ENCODE results near the gene KRTAP21-3. TPM values are rescaled to one million over a fixed set of nuclear protein-coding genes. Genes with fewer than 3 reads are reported as not detected.
"Not testable (repeated sequence)": the region's sequence is repeated elsewhere in the genome, so short reads cannot be mapped to it uniquely, and the experiment has no call there.

Gene KRTAP21-3
- total RNA-seq = not detected in 2 replicates

GRCh38 chr21:30718239-30718909, at the start of gene KRTAP21-3:
Gene KRTAP21-3, minus strand, starts transcription at chr21:30718777. Its CDS starts 18 bp downstream, at chr21:30718759.
- Mint-ChIP-seq H3K27me3 (peaks cover 2% of the 10 kb centered on the region), H3K27ac (peak within 1 kb of the TSS; percentile 68), H3K4me1 (peaks cover 31% of the 10 kb centered on the region), H3K9me3 (peaks cover 14% of the 10 kb centered on the region), H3K4me3 (peak within 1 kb of the TSS; percentile 62), H3K36me3 (ENCODE audit: low read depth) (peaks cover 6% of the 10 kb centered on the region)
- intact Hi-C loops (cut with micrococcal nuclease) = loop anchor here (1.0 to 10.0 kb wide), 8 partner anchors 8 to 1884 kb away; partner anchors contain the start of gene SOD1
- peak; percentile 67 for DNase-seq

GRCh38 chr21:30760776-30761175, 42.2 kb upstream of the KRTAP21-3 start:
- no peak overlapping the region for H3K4me3 Mint-ChIP-seq
- H3K9me3 Mint-ChIP-seq = no peaks in the 10 kb centered on the region
- DNase-seq = no peak
- no peak overlapping the region for H3K27ac Mint-ChIP-seq
- intact Hi-C loops (cut with micrococcal nuclease) = no loop called here
- no peaks in the 10 kb centered on the region for H3K4me1 Mint-ChIP-seq
- H3K27me3 Mint-ChIP-seq = peaks cover 4% of the 10 kb centered on the region
- H3K36me3 Mint-ChIP-seq (ENCODE audit: low read depth) = no peaks in the 10 kb centered on the region

- Mint-ChIP-seq H3K4me3 (no peak overlapping the region), H3K4me1 (no peaks in the 10 kb centered on the region), H3K27ac (no peak overlapping the region), H3K9me3 (no peaks in the 10 kb centered on the region), H3K27me3 (peaks cover 4% of the 10 kb centered on the region), H3K36me3 (ENCODE audit: low read depth) (no peaks in the 10 kb centered on the region)
- intact Hi-C loops (cut with micrococcal nuclease) = no loop called here
- DNase-seq = no peak
These were observed 39.7 kb upstream of the KRTAP21-3 start for GRCh38 chr21:30758306-30758705.

- intact Hi-C loops (cut with micrococcal nuclease); H3K27me3 Mint-ChIP-seq; H3K36me3 Mint-ChIP-seq (ENCODE audit: low read depth); H3K27ac Mint-ChIP-seq; DNase-seq; H3K4me1 Mint-ChIP-seq; H3K4me3 Mint-ChIP-seq; H3K9me3 Mint-ChIP-seq: not testable (repeated sequence)
These were observed 36.8 kb upstream of the KRTAP21-3 start, which contains the start of gene KRTAP21-1 for GRCh38 chr21:30755328-30755727. Gene KRTAP21-1, minus strand, starts transcription at chr21:30755428. Its CDS starts 50 bp downstream, at chr21:30755378.

GRCh38 chr21:30747159-30747558, 28.6 kb upstream of the KRTAP21-3 start, which contains the start of gene KRTAP21-2:
Gene KRTAP21-2, minus strand, starts transcription at chr21:30747259. Its CDS starts 57 bp downstream, at chr21:30747202.
- no peak within 1 kb of the TSS for H3K4me3 Mint-ChIP-seq
- H3K9me3 Mint-ChIP-seq = no peaks in the 10 kb centered on the region
- no peak within 1 kb of the TSS for H3K27ac Mint-ChIP-seq
- intact Hi-C loops (cut with micrococcal nuclease) = no loop called here
- H3K27me3 Mint-ChIP-seq = peaks cover 9% of the 10 kb centered on the region
- H3K36me3 Mint-ChIP-seq (ENCODE audit: low read depth) = no peaks in the 10 kb centered on the region
- no peak for DNase-seq
- no peaks in the 10 kb centered on the region for H3K4me1 Mint-ChIP-seq

- intact Hi-C loops (cut with micrococcal nuclease) = no loop called here
- no peak overlapping the region for H3K4me3 Mint-ChIP-seq
- no peaks in the 10 kb centered on the region for H3K9me3 Mint-ChIP-seq
- no peaks in the 10 kb centered on the region for H3K36me3 Mint-ChIP-seq (ENCODE audit: low read depth)
- no peak overlapping the region for H3K27ac Mint-ChIP-seq
- no peaks in the 10 kb centered on the region for H3K4me1 Mint-ChIP-seq
- peaks cover 9% of the 10 kb centered on the region for H3K27me3 Mint-ChIP-seq
- no peak for DNase-seq
These were observed 21.9 kb upstream of the KRTAP21-3 start for GRCh38 chr21:30740462-30740861.

GRCh38 chr21:30733026-30733425, 14.4 kb upstream of the KRTAP21-3 start:
- Mint-ChIP-seq H3K4me1 (no peaks in the 10 kb centered on the region), H3K36me3 (ENCODE audit: low read depth) (no peaks in the 10 kb centered on the region), H3K27ac (no peak overlapping the region), H3K9me3 (peaks cover 7% of the 10 kb centered on the region), H3K27me3 (peaks cover 25% of the 10 kb centered on the region), H3K4me3 (no peak overlapping the region)
- intact Hi-C loops (cut with micrococcal nuclease) = loop anchor here (1.0 to 5.0 kb wide), 2 partner anchors 228 to 391 kb away; no protein-coding TSS in a partner anchor
- no peak for DNase-seq

GRCh38 chr21:30726726-30727125, 8.1 kb upstream of the KRTAP21-3 start:
- H3K4me1 Mint-ChIP-seq = peaks cover 3% of the 10 kb centered on the region
- peaks cover 3% of the 10 kb centered on the region for H3K36me3 Mint-ChIP-seq (ENCODE audit: low read depth)
- peaks cover 17% of the 10 kb centered on the region for H3K27me3 Mint-ChIP-seq
- DNase-seq = no peak
- no peak overlapping the region for H3K27ac Mint-ChIP-seq
- intact Hi-C loops (cut with micrococcal nuclease) = no loop called here
- no peak overlapping the region for H3K4me3 Mint-ChIP-seq
- peaks cover 43% of the 10 kb centered on the region for H3K9me3 Mint-ChIP-seq

GRCh38 chr21:30719401-30719800, 824 bp upstream of the KRTAP21-3 start:
- H3K4me3 Mint-ChIP-seq = peak overlapping the region; percentile 62
- no peak for DNase-seq
- H3K36me3 Mint-ChIP-seq (ENCODE audit: low read depth) = peaks cover 3% of the 10 kb centered on the region
- H3K4me1 Mint-ChIP-seq = peaks cover 29% of the 10 kb centered on the region
- H3K27ac Mint-ChIP-seq = peak overlapping the region; percentile 68
- peaks cover 18% of the 10 kb centered on the region for H3K9me3 Mint-ChIP-seq
- intact Hi-C loops (cut with micrococcal nuclease) = loop anchor here (2.0 to 10.0 kb wide), 5 partner anchors 365 to 1885 kb away; partner anchors contain the start of gene SOD1
- H3K27me3 Mint-ChIP-seq = peaks cover 2% of the 10 kb centered on the region

GRCh38 chr21:30717105-30717504, 1.5 kb downstream of the KRTAP21-3 start:
- intact Hi-C loops (cut with micrococcal nuclease) = loop anchor here (5.0 to 10.0 kb wide), 3 partner anchors 368 to 1882 kb away; no protein-coding TSS in a partner anchor
- DNase-seq = no peak
- Mint-ChIP-seq H3K27me3 (no peaks in the 10 kb centered on the region), H3K36me3 (ENCODE audit: low read depth) (peaks cover 3% of the 10 kb centered on the region), H3K27ac (peak overlapping the region; percentile 56), H3K4me3 (peak overlapping the region; percentile 21), H3K4me1 (peaks cover 31% of the 10 kb centered on the region), H3K9me3 (peaks cover 9% of the 10 kb centered on the region)

GRCh38 chr21:30714946-30715345, 3.6 kb downstream of the KRTAP21-3 start:
- peaks cover 10% of the 10 kb centered on the region for H3K36me3 Mint-ChIP-seq (ENCODE audit: low read depth)
- H3K4me3 Mint-ChIP-seq = no peak overlapping the region
- H3K27ac Mint-ChIP-seq = no peak overlapping the region
- H3K9me3 Mint-ChIP-seq = peaks cover 15% of the 10 kb centered on the region
- DNase-seq = no peak
- intact Hi-C loops (cut with micrococcal nuclease) = loop anchor here (5.0 to 10.0 kb wide), 3 partner anchors 370 to 1880 kb away; no protein-coding TSS in a partner anchor
- peaks cover 33% of the 10 kb centered on the region for H3K4me1 Mint-ChIP-seq
- H3K27me3 Mint-ChIP-seq = no peaks in the 10 kb centered on the region

GRCh38 chr21:30714456-30714855, 4.1 kb downstream of the KRTAP21-3 start:
- no peak overlapping the region for H3K4me3 Mint-ChIP-seq
- DNase-seq = no peak
- peaks cover 28% of the 10 kb centered on the region for H3K4me1 Mint-ChIP-seq
- intact Hi-C loops (cut with micrococcal nuclease) = loop anchor here (10.0 kb wide), 2 partner anchors 370 to 1880 kb away; no protein-coding TSS in a partner anchor
- peaks cover 15% of the 10 kb centered on the region for H3K9me3 Mint-ChIP-seq
- no peak overlapping the region for H3K27ac Mint-ChIP-seq
- H3K27me3 Mint-ChIP-seq = no peaks in the 10 kb centered on the region
- peaks cover 10% of the 10 kb centered on the region for H3K36me3 Mint-ChIP-seq (ENCODE audit: low read depth)

GRCh38 chr21:30713766-30714165, 4.8 kb downstream of the KRTAP21-3 start:
- H3K27ac Mint-ChIP-seq = no peak overlapping the region
- DNase-seq = no peak
- no peak overlapping the region for H3K4me3 Mint-ChIP-seq
- peaks cover 15% of the 10 kb centered on the region for H3K9me3 Mint-ChIP-seq
- peaks cover 22% of the 10 kb centered on the region for H3K4me1 Mint-ChIP-seq
- intact Hi-C loops (cut with micrococcal nuclease) = loop anchor here (10.0 kb wide), 2 partner anchors 371 to 1879 kb away; no protein-coding TSS in a partner anchor
- H3K36me3 Mint-ChIP-seq (ENCODE audit: low read depth) = peaks cover 10% of the 10 kb centered on the region
- H3K27me3 Mint-ChIP-seq = no peaks in the 10 kb centered on the region

GRCh38 chr21:30710499-30710898, 8.1 kb downstream of the KRTAP21-3 start:
- no peak for DNase-seq
- H3K27ac Mint-ChIP-seq = peak overlapping the region; percentile 97
- H3K36me3 Mint-ChIP-seq (ENCODE audit: low read depth) = peaks cover 11% of the 10 kb centered on the region
- intact Hi-C loops (cut with micrococcal nuclease) = loop anchor here (1.0 to 10.0 kb wide), 3 partner anchors 8 to 1876 kb away; partner anchors contain the start of gene KRTAP21-3
- peaks cover 21% of the 10 kb centered on the region for H3K9me3 Mint-ChIP-seq
- H3K27me3 Mint-ChIP-seq = no peaks in the 10 kb centered on the region
- H3K4me1 Mint-ChIP-seq = peaks cover 14% of the 10 kb centered on the region
- peak overlapping the region; percentile 26 for H3K4me3 Mint-ChIP-seq

Data from activated CD4-positive, alpha-beta T cell treated with anti-CD3 and anti-CD28 coated beads, Interleukin-2, amount 10 ng/mL, durations not matched to agents 24 days and 14 days (primary cell).